Mucosa of rectum (tissue), 2 donors: ENCODE results near the gene ZGPAT.

Experiments used
- H3K27ac ChIP-seq, 2 donors: one replicate each; pipeline ENCODE4 v1.7.0; 2013; ENCODE audit warnings: inconsistent platforms in 2 of 2, low read depth in 2 of 2, low read length in 2 of 2
- H3K27me3 ChIP-seq, 2 donors: one replicate each; pipeline ENCODE4 v1.7.0; 2013; ENCODE audit warnings: low read length in 2 of 2; ENCODE audit not compliant: control insufficient read depth in 2 of 2, insufficient read depth in 2 of 2
- H3K36me3 ChIP-seq, 2 donors: one replicate each; pipeline ENCODE4 v1.7.0; 2013; ENCODE audit warnings: low read length in 2 of 2; ENCODE audit not compliant: control insufficient read depth in 2 of 2, insufficient read depth in 2 of 2
- H3K4me1 ChIP-seq, 2 donors: one replicate each; pipeline ENCODE4 v1.7.0; 2013; ENCODE audit warnings: low read length in 2 of 2, mild to moderate bottlenecking in 1 of 2; ENCODE audit not compliant: control insufficient read depth in 2 of 2, insufficient read depth in 2 of 2
- H3K4me3 ChIP-seq, 2 donors: one replicate each; pipeline ENCODE4 v1.7.0; 2013; ENCODE audit warnings: low read length in 2 of 2
- H3K9ac ChIP-seq, 2 donors: one replicate each; pipeline ENCODE4 v1.7.0; 2013; ENCODE audit warnings: low read length in 2 of 2, low read depth in 1 of 2, mild to moderate bottlenecking in 1 of 2
- H3K9me3 ChIP-seq, 2 donors: one replicate each; pipeline ENCODE4 v1.7.0; 2013; ENCODE audit warnings: low read length in 2 of 2; ENCODE audit not compliant: control insufficient read depth in 2 of 2
- donor health status: healthy.
- donor health status: Normal muscosa, but diverticular disease.

The ZGPAT gene

GRCh38 chr20:63785691-63786131 is 77.9 kb downstream of the ZGPAT start:
- Histone ChIP-seq H3K9ac (no peak overlapping the region), H3K27ac (no peak overlapping the region), H3K4me1 (peaks cover 0 to 3% of the 10 kb centered on the region in 2 donors), H3K9me3 (no peaks in the 10 kb centered on the region), H3K4me3 (no peak overlapping the region), H3K36me3 (peaks cover 0 to 1% of the 10 kb centered on the region in 2 donors), H3K27me3 (no peaks in the 10 kb centered on the region)
